Mesenteric fat pad (tissue), 1 donor: Measurements from ENCODE around the gene DTNBP1. TPM values are rescaled to one million over a fixed set of nuclear protein-coding genes. Genes with fewer than 3 reads are reported as not detected.

ENCODE experiments used
- DNase-seq: peaks from one replicate; pipeline ENCODE4 v3.0.0-alpha.2; 2020; ENCODE audit warnings: low spot score
- long read RNA-seq: library from polyadenylated mRNA; unstranded; transcript quantifications from one replicate; pipeline ENCODE4 v2.0.0, GENCODE V29; 2020
- total RNA-seq: library from RNA; stranded (reverse); fragmentation: NEBNext Ultra II Directional; extraction: Animal tissue kit (Norgen Biotek cat#: 25700); gene quantifications from one replicate; pipeline ENCODE4 v1.2.1, GENCODE V29; 2021
- donor health status: DM: yes; HTN: yes; CAD: no.

The DTNBP1 gene
- 21.9 TPM for total RNA-seq
- long read RNA-seq, transcript DTNBP1-202 (10 exons, 1,403 nt), result major isoform, 11 of 22 reads
- long read RNA-seq, partial matches to known transcripts, result 7 of 22 reads
- long read RNA-seq, other reads (novel, unspliced or antisense), result 2 of 22 reads

GRCh38 chr6:15662326-15663129 lies at the start of gene DTNBP1:
DTNBP1 (minus strand) TSS chr6:15663028; CDS start chr6:15662869, 159 bp downstream.
- DNase-seq, result peak; percentile 96

GRCh38 chr6:15709651-15710269 lies 46.9 kb upstream of the DTNBP1 start:
- DNase-seq, result no peak

GRCh38 chr6:15708231-15708630 lies 45.4 kb upstream of the DTNBP1 start:
- no peak for DNase-seq

GRCh38 chr6:15705981-15706380 lies 43.2 kb upstream of the DTNBP1 start:
- no peak for DNase-seq

- DNase-seq, result no peak
These were observed 35.6 kb upstream of the DTNBP1 start for GRCh38 chr6:15698471-15698870.

GRCh38 chr6:15697895-15698294 lies 35.1 kb upstream of the DTNBP1 start:
- no peak for DNase-seq

- no peak for DNase-seq
These were observed 28.5 kb upstream of the DTNBP1 start for GRCh38 chr6:15691250-15691869.

- no peak for DNase-seq
These were observed 27.7 kb upstream of the DTNBP1 start for GRCh38 chr6:15690510-15690909.

- DNase-seq, result no peak
These were observed 27.0 kb upstream of the DTNBP1 start for GRCh38 chr6:15689586-15690482.

- no peak for DNase-seq
These were observed 22.8 kb upstream of the DTNBP1 start for GRCh38 chr6:15685619-15686018.

- DNase-seq, result no peak
These were observed 20.4 kb upstream of the DTNBP1 start for GRCh38 chr6:15682965-15683822.

- no peak for DNase-seq
These were observed 19.1 kb upstream of the DTNBP1 start for GRCh38 chr6:15681946-15682345.

- no peak for DNase-seq
These were observed 15.7 kb upstream of the DTNBP1 start for GRCh38 chr6:15678514-15678913.

- no peak for DNase-seq
These were observed 15.0 kb upstream of the DTNBP1 start for GRCh38 chr6:15677822-15678221.

GRCh38 chr6:15675536-15676220 lies 12.8 kb upstream of the DTNBP1 start:
- no peak for DNase-seq

GRCh38 chr6:15674690-15675386 lies 12.0 kb upstream of the DTNBP1 start:
- DNase-seq, result no peak

- DNase-seq, result no peak
These were observed 10.8 kb upstream of the DTNBP1 start for GRCh38 chr6:15673666-15674065.

GRCh38 chr6:15672818-15673217 lies 10.0 kb upstream of the DTNBP1 start:
- DNase-seq, result no peak

- DNase-seq, result no peak
These were observed 9.5 kb upstream of the DTNBP1 start for GRCh38 chr6:15672291-15672690.
